SK-N-SH (cell line): ENCODE data around the gene PDIA5. TPM values are rescaled to one million over a fixed set of nuclear protein-coding genes. Genes with fewer than 3 reads are reported as not detected.

Experiments
- CTCF ChIA-PET: fragments of 300-600, 350-600 bp; formaldehyde crosslinking; extraction: SDS; loops from one replicate; lab custom pipeline; 2021; lab: Yijun Ruan, JAX
- POLR2A ChIA-PET: fragments of 350-600 bp; sonication (Branson Sonifier 250); formaldehyde crosslinking; extraction: SDS; loops from one replicate; lab custom pipeline; 2020; ENCODE audit warnings: antibody characterized with exemption, inconsistent platforms; lab: Yijun Ruan, JAX
- DNase-seq: peaks from one replicate; pipeline ENCODE4 v3.0.0; 2012
- H2AFZ ChIP-seq: fragments of 200-600 bp; sonication (generic); 2 replicates; pipeline ENCODE4 v1.8.1; 2016; ENCODE audit warnings: antibody characterized with exemption, mild to moderate bottlenecking, low read depth
- H3F3A ChIP-seq: fragments of 200-600 bp; sonication (generic); replicated peaks from 2 replicates; pipeline ENCODE3; 2016; ENCODE audit warnings: antibody characterized with exemption, mild to moderate bottlenecking; ENCODE audit not compliant: insufficient read depth
- H3K27ac ChIP-seq, 2 experiments: fragments of 200-500 bp in 1 of 2; fragments of 200-600 bp in 1 of 2; sonication (Bioruptor generic) in 1 of 2; sonication (generic), shearing (Covaris generic) in 1 of 2; 2 replicates each; pipeline versions ENCODE4 v1.5.1 to v1.6.1; 2014 to 2016; ENCODE audit warnings: low read depth in 2 of 2, inconsistent platforms in 1 of 2, low read length in 1 of 2, mild to moderate bottlenecking in 1 of 2, mixed read lengths in 1 of 2
- H3K27me3 ChIP-seq: fragments of 200-600 bp; sonication (generic), shearing (Covaris generic); 2 replicates; pipeline ENCODE4 v1.6.1; 2016; ENCODE audit warnings: mixed run types; ENCODE audit not compliant: insufficient read depth
- H3K36me3 ChIP-seq, 2 experiments: fragments of 200-500 bp in 1 of 2; fragments of 200-600 bp in 1 of 2; sonication (Bioruptor generic) in 1 of 2; sonication (generic) in 1 of 2; replicated peaks in 1 of 2; 2 replicates each; pipeline versions ENCODE3 to v1.5.1; 2014 to 2016; ENCODE audit warnings: low read length in 1 of 2, mild to moderate bottlenecking in 1 of 2; ENCODE audit not compliant: insufficient read depth in 2 of 2, control insufficient read depth in 1 of 2
- H3K4me1 ChIP-seq, 2 experiments: fragments of 200-500 bp in 1 of 2; fragments of 200-600 bp in 1 of 2; sonication (Bioruptor generic) in 1 of 2; sonication (generic), shearing (Covaris generic) in 1 of 2; 2 replicates each; pipeline versions ENCODE4 v1.5.1 to v1.6.1; 2014 to 2016; ENCODE audit warnings: low read depth in 1 of 2, low read length in 1 of 2, mixed run types in 1 of 2; ENCODE audit not compliant: insufficient read depth in 2 of 2, control insufficient read depth in 1 of 2
- H3K4me2 ChIP-seq: fragments of 200-600 bp; sonication (generic), shearing (Covaris generic); 2 replicates; pipeline ENCODE4 v1.6.1; 2017; ENCODE audit warnings: mixed run types
- H3K4me3 ChIP-seq, 2 experiments: fragments of 200-500 bp in 1 of 2; fragments of 200-600 bp in 1 of 2; sonication (Bioruptor generic) in 1 of 2; sonication (generic), shearing (Covaris generic) in 1 of 2; 2 replicates each; pipeline versions ENCODE4 v1.5.1 to v1.8.1; 2014 to 2016; ENCODE audit warnings: low read depth in 2 of 2, inconsistent platforms in 1 of 2, low read length in 1 of 2, mild to moderate bottlenecking in 1 of 2, mixed read lengths in 1 of 2, moderate library complexity in 1 of 2
- H3K79me2 ChIP-seq: fragments of 200-600 bp; sonication (generic); 2 replicates; pipeline ENCODE4 v1.8.1; 2017; ENCODE audit warnings: mild to moderate bottlenecking; ENCODE audit not compliant: insufficient read depth
- H3K9ac ChIP-seq: fragments of 200-600 bp; sonication (generic); 2 replicates; pipeline ENCODE4 v1.6.1; 2017; ENCODE audit warnings: mixed run types
- H3K9me2 ChIP-seq: fragments of 200-600 bp; sonication (generic); 2 replicates; pipeline ENCODE4 v1.6.1; 2017; ENCODE audit warnings: mixed run types
- H3K9me3 ChIP-seq: fragments of 200-600 bp; sonication (generic); 2 replicates; pipeline ENCODE4 v1.6.1; 2017; ENCODE audit warnings: mixed run types, mild to moderate bottlenecking, moderate library complexity
- H4K20me1 ChIP-seq: fragments of 200-600 bp; sonication (generic); 2 replicates; pipeline ENCODE4 v1.6.1; 2017; ENCODE audit warnings: mild to moderate bottlenecking, mixed run types; ENCODE audit not compliant: insufficient read depth
- ELF1 ChIP-seq: IDR thresholded peaks from 2 replicates; pipeline ENCODE4 v1.4.0; 2012
- FOSL2 ChIP-seq: IDR thresholded peaks from 2 replicates; pipeline ENCODE4 v1.4.0; 2012; ENCODE audit warnings: low read depth, mild to moderate bottlenecking, moderate library complexity, borderline replicate concordance
- FOXM1 ChIP-seq: IDR thresholded peaks from 2 replicates; pipeline ENCODE4 v1.4.0; 2012; ENCODE audit warnings: low read depth, mild to moderate bottlenecking
- GABPA ChIP-seq: IDR thresholded peaks from 2 replicates; pipeline ENCODE4 v1.4.0; 2012; ENCODE audit warnings: low read depth, mild to moderate bottlenecking
- GATA2 ChIP-seq: sonication (generic); formaldehyde crosslinking; IDR thresholded peaks from 2 replicates; pipeline ENCODE4 v1.5.0; 2020; ENCODE audit warnings: mild to moderate bottlenecking, missing genetic modification reagents
- JUND ChIP-seq: IDR thresholded peaks from 2 replicates; pipeline ENCODE4 v1.4.0; 2012
- MEF2A ChIP-seq: IDR thresholded peaks from 2 replicates; pipeline ENCODE4 v1.4.0; 2012; ENCODE audit warnings: low read depth, borderline replicate concordance
- NFIC ChIP-seq: IDR thresholded peaks from 2 replicates; pipeline ENCODE4 v1.4.0; 2012; ENCODE audit warnings: borderline replicate concordance
- RAD21 ChIP-seq: IDR thresholded peaks from 2 replicates; pipeline ENCODE4 v1.6.1; 2012; ENCODE audit warnings: mild to moderate bottlenecking, low read length
- RCOR1 ChIP-seq: fragments of 150-350 bp; IDR thresholded peaks from 2 replicates; pipeline ENCODE4 v1.6.1; 2017; ENCODE audit warnings: antibody characterized with exemption, low read length
- REST ChIP-seq: IDR thresholded peaks from 2 replicates; pipeline ENCODE4 v1.6.1; 2012; ENCODE audit warnings: mild to moderate bottlenecking, low read depth, low read length, moderate library complexity
- RFX5 ChIP-seq: IDR thresholded peaks from 2 replicates; pipeline ENCODE4 v1.6.1; 2012; ENCODE audit warnings: mild to moderate bottlenecking, improper control_type of control experiment, low read length
- SIN3A ChIP-seq: IDR thresholded peaks from 2 replicates; pipeline ENCODE4 v1.6.1; 2012; ENCODE audit warnings: low read depth, mild to moderate bottlenecking, low read length, moderate library complexity, borderline replicate concordance
- SMC3 ChIP-seq: IDR thresholded peaks from 2 replicates; pipeline ENCODE4 v1.6.1; 2012; ENCODE audit warnings: low read depth, low read length, improper control_type of control experiment
- TAF1 ChIP-seq: IDR thresholded peaks from 2 replicates; pipeline ENCODE4 v1.6.1; 2012; ENCODE audit warnings: low read depth, mild to moderate bottlenecking, low read length, moderate library complexity, borderline replicate concordance
- TCF12 ChIP-seq: IDR thresholded peaks from 2 replicates; pipeline ENCODE4 v1.4.0; 2012
- TEAD4 ChIP-seq: IDR thresholded peaks from 2 replicates; pipeline ENCODE4 v1.4.0; 2012; ENCODE audit warnings: mild to moderate bottlenecking, borderline replicate concordance; ENCODE audit not compliant: insufficient read depth
- USF1 ChIP-seq: IDR thresholded peaks from 2 replicates; pipeline ENCODE4 v1.4.0; 2012; ENCODE audit warnings: low read depth, borderline replicate concordance
- YY1 ChIP-seq: IDR thresholded peaks from 2 replicates; pipeline ENCODE4 v1.4.0; 2012; ENCODE audit warnings: low read depth, mild to moderate bottlenecking
- WGBS: methylation state at CpG from one replicate; pipeline ENCODE4 v1.1.6; 2017; ENCODE audit warnings: low lambda C conversion rate; 5-methylcytosine and 5-hydroxymethylcytosine counted together
- polyA plus RNA-seq, 3 experiments: library from polyadenylated mRNA; depleted of rRNA; stranded (reverse); fragments of >200 nt; gene quantifications; 2 replicates each; pipeline ENCODE4 v1.2.3, GENCODE V29; 2012
- TF ChIP-seq, protein P1 (sequence below): fragments of 150-350 bp; IDR thresholded peaks from 2 replicates; pipeline ENCODE4 v1.6.1; 2016; ENCODE audit warnings: mild to moderate bottlenecking, low read depth, low read length
- TF ChIP-seq, protein P2 (sequence below): IDR thresholded peaks from 2 replicates; pipeline ENCODE4 v1.4.0; 2012; ENCODE audit warnings: low read depth, borderline replicate concordance

PDIA5 gene
- polyA plus RNA-seq, 1 of the 3 experiments (the other 2 are of a cell fraction): 28.6 TPM

GRCh38 chr3:123198372-123198771, 131.5 kb downstream of the PDIA5 start (continued):
- TF ChIP-seq REST (no peak), TEAD4 (no peak), USF1 (no peak)
- TF ChIP-seq, all 33 proteins: peak for 0

DNA sequence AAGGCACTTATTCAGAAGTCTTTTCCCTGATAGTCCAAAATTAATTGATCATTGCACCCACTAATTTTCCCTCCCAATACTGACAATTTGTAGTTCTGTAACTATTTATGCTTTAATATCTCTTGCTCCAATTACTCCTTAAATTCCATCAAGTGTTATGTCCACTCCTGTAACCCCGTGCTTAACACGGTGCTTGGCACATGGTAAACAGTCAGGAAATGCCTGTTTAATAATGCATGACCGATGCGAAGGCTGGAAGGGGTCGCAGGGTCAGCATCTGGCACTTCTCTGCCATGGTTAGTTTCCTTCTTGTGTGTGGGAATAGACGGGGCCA, 134.4 kb downstream of the PDIA5 start:
- POLR2A ChIA-PET: interaction anchor here (0.6 to 0.9 kb wide), 3 partner anchors 17 to 131 kb away, joined by 3 read pairs; no protein-coding TSS in a partner anchor
- H3K27ac ChIP-seq: peak overlapping the region; percentile 38 to 76; a peak in 3 of 4 replicates
- no peak for TF ChIP-seq RCOR1
- TF ChIP-seq SIN3A: no peak
- TF ChIP-seq, protein P1, sequence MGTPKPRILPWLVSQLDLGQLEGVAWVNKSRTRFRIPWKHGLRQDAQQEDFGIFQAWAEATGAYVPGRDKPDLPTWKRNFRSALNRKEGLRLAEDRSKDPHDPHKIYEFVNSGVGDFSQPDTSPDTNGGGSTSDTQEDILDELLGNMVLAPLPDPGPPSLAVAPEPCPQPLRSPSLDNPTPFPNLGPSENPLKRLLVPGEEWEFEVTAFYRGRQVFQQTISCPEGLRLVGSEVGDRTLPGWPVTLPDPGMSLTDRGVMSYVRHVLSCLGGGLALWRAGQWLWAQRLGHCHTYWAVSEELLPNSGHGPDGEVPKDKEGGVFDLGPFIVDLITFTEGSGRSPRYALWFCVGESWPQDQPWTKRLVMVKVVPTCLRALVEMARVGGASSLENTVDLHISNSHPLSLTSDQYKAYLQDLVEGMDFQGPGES: no peak
- no peak for TF ChIP-seq TAF1
- TF ChIP-seq, protein P2, sequence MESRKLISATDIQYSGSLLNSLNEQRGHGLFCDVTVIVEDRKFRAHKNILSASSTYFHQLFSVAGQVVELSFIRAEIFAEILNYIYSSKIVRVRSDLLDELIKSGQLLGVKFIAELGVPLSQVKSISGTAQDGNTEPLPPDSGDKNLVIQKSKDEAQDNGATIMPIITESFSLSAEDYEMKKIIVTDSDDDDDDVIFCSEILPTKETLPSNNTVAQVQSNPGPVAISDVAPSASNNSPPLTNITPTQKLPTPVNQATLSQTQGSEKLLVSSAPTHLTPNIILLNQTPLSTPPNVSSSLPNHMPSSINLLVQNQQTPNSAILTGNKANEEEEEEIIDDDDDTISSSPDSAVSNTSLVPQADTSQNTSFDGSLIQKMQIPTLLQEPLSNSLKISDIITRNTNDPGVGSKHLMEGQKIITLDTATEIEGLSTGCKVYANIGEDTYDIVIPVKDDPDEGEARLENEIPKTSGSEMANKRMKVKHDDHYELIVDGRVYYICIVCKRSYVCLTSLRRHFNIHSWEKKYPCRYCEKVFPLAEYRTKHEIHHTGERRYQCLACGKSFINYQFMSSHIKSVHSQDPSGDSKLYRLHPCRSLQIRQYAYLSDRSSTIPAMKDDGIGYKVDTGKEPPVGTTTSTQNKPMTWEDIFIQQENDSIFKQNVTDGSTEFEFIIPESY: no peak
- TF ChIP-seq TCF12: no peak
- no peak for TF ChIP-seq MEF2A
- TF ChIP-seq ELF1: no peak
- no peak for TF ChIP-seq YY1
- TF ChIP-seq FOXM1: no peak
- TF ChIP-seq NFIC: no peak
- TF ChIP-seq USF1: no peak
- no peak for TF ChIP-seq GATA2
- no peak for TF ChIP-seq FOSL2
- TF ChIP-seq TEAD4: no peak
- TF ChIP-seq RAD21: no peak
- no peak for TF ChIP-seq RFX5
- TF ChIP-seq SMC3: no peak
- no peak for TF ChIP-seq GABPA
- TF ChIP-seq JUND: no peak

More for the DNA sequence above, 134.4 kb downstream of the PDIA5 start:
- H2AFZ ChIP-seq: peak overlapping the region; percentile 100
- peak overlapping the region; percentile 88 for H3K4me2 ChIP-seq
- DNase-seq: no peak
- H3F3A ChIP-seq: peaks cover 4% of the 10 kb centered on the region
- H3K4me1 ChIP-seq: peaks cover 0 to 13% of the 10 kb centered on the region in 2 experiments; a peak in 2 of 4 replicates
- no peaks in the 10 kb centered on the region for H3K27me3 ChIP-seq
- H3K4me3 ChIP-seq: peak overlapping the region; percentile 95 to 99
- no peaks in the 10 kb centered on the region for H3K9me3 ChIP-seq
- no peaks in the 10 kb centered on the region for H3K9me2 ChIP-seq
- peak overlapping the region; percentile 60 for H3K9ac ChIP-seq
- WGBS: 4% methylated on average over 6 of the region's 6 CpGs
- H3K36me3 ChIP-seq: peaks cover 0 to 4% of the 10 kb centered on the region in 2 experiments
- CTCF ChIA-PET: interaction anchor here (1.1 to 1.4 kb wide), 2 partner anchors 23 to 57 kb away, joined by 3 to 5 read pairs; no protein-coding TSS in a partner anchor
- H4K20me1 ChIP-seq: no peaks in the 10 kb centered on the region
- H3K79me2 ChIP-seq: peaks cover 37% of the 10 kb centered on the region
